ENCODE data around the gene CYBC1.

Gene CYBC1

DNA sequence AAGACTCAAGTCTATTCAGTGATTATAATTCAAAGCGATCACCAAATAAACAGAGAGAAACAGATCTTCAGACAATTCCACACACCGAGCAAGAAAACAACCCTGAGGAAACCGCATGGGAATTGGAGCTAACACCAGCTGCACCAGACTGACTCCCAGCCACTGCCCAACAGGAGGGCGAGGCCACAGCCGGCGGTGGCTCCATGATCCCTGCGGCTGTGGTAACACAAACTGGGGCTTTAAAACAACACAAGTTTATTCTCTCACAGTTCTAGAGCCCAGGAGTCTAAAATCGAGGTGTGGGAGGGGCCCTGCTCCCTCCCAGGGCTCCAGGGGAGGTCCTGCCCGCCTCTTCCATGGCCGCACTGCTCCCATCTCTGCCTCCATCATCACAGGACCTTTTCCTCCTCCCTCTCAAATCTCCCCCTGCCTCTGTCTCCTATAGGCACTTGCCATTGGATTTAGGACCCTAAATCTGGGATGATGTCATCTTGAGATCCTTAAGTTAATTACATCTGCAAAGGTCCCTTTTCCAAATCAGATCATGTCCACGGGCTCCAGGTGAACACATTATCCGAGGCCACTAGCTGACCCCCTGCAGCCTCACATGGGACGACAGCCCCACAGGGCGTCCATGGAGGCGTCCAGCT is 42.1 kb downstream of the CYBC1 start:
- no peak for DNase-seq (ENCODE audit: low read depth in 2 of 2)

DNA sequence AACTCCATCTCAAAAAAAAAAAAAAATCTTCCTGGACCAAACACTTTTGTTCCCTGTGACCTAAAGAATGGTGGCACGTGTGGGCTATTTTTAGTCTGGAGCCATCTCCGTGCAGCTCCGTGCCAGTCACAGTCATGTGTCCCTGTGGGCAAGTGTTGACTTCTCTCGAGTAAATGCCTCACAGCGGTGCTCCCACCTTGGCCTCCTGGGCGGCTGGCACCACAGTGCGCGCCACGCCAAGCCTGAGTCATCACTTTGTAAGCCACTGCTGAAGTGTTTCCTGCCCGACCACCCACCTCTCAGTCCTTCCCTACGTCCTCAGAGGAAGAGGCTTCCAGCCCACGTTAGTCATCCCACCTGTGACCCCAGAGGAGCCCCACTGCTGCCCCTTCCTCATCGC is 43.3 kb downstream of the CYBC1 start:
- DNase-seq (ENCODE audit: low read depth in 2 of 2), result no peak

DNA sequence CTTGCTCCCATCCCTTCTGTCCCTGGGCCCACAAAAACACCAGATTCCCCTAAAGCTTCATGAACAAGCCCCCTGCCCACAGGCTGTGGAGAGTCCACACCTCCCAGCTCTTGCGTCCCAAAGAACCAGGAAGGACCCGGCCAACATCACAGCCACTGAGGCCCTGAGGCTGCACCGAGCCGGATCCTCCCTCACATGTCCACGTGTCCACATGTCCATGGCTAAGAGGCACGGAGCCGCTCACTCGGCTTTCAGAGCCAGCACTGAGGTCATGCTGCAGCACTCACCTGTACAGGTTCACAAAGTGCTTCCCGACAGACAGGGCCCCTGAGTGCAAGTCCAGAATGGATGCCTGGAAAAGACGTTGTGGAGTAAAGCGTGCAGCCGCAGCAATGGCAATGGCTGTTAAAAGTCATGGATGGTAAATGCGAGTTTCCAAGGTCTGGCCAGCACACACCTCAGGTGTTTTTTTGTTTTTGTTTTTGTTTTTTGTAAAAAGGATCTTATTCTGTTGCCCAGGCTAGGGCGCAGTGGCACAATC is 44.4 kb downstream of the CYBC1 start:
- DNase-seq (ENCODE audit: low read depth in 2 of 2), result no peak

DNA sequence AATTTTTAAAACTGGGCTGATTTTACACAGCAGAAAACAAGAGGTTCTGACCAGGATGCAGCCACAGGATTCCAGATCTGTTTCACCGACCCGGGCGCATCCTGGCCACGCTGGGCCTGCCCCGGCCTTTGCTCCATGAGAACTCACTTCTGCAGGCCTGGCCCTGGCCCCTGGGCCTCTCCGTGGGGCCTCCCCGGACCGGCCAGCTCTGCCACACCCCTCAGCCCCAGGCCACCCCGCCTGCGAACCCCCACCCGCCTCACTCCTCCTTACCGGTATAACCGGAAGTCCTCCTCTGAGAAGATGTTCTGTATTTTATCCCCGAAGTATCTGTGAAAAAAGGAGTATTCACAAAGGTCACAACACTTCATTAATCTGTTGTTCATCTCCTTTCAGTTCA is 45.5 kb downstream of the CYBC1 start:
- DNase-seq (ENCODE audit: low read depth in 2 of 2), result no peak

DNA sequence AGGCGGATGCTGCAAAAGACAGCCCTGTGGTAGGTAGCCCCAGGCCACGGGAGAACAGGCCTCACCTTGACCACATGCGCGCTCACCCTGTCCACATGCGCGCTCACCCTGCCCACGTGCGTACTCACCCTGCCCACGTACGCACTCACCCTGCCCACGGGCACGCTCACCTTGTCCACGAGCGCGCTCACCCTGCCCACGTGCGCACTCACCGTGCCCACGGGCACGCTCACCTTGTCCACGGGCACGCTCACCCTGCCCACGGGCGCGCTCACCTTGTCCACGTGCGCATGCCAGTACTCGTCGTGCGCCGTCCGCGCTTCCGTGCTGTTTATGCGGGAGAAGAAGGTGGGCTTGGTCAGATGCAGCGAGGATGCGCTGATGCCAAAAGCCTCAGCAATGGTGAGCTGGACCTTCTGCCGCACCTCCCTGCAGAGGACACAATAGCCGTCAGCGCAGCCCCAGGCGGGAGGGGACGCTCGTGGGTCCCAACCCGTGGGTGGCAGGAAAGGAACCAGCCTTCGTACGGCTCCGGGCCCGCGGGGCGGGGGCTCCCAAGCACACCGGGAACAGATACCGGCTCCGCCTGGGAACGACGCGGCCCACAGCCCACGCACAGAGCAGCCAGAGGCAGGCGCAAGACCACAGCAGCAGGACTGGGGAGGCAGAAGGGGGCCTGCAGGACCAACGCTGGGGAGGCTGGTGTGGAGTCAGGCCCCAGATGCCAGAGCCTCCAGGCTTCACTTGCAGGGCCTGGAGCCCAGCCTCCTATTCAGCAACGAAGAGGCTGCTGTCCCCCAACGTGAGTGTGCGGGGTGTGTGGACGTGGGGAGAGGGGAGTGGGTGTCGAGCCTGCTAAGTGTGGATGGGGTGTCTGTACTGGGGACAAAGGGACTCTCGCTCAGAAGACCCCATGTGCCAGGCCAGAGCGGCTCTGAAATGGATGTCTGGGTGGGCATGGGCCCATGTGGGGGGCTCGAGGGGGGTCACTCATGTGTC is 46.6 kb downstream of the CYBC1 start:
- DNase-seq (ENCODE audit: low read depth in 2 of 2), result no peak

DNA sequence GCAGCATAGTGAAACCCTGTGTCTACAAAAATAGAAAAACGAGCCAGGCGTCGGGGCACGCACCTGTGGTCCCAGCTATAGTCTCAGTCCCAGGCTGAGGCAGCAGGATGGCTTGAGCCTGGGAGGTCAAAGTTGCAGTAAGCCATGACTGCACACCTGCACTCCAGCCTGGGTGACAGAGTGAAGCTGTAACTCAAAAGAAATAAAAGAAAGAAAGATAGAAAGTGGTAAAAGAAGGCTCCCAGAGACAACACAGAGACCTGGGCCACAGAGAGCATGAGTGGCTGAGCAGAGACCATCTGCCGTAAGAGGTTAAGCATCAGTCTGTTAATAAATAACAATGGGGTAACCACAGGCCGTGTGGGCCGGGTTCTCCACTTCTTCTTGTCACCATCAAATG is 47.7 kb downstream of the CYBC1 start:
- no peak for DNase-seq (ENCODE audit: low read depth in 2 of 2)

DNA sequence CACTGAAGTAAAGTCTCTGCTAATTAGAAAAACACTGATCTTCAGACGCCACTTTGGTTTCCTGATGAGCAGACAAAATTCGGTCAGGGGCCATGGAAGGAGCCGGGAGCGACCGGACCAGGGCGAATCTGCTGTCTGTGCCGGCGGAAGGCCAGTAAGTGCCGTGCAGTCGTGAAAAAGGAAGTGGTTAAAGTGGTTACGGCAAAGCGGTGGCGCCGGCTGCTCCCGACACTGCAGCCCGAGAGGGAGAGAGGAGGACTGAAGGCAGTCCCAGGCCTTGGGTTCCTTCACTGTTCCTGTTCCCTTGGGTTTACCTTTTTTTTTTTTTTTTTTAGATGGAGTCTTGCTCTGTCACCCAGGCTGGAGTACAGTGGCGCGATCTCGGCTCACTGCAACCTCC is 49.7 kb downstream of the CYBC1 start:
- DNase-seq (ENCODE audit: low read depth in 2 of 2), result peak; percentile 26 to 40

DNA sequence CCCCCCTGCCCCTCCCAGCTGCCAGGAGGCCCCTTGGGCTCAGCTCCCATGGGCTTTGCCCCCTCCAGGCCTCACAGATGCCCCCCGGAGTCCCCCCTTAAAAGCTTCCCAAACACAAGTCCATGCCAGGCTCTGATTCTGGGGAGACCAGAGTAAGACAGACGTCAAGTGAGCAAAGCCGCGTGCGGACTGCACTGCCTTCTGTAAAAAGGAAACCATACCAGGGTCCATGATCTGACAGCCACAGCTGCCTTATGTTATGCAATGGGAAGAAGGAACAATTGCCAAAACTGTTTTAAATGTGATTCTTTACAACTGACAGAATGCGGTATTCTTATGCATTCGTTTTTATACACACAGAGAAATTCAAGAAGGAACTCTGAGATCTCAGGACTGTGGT is 50.3 kb downstream of the CYBC1 start:
- DNase-seq (ENCODE audit: low read depth in 2 of 2), result no peak

DNA sequence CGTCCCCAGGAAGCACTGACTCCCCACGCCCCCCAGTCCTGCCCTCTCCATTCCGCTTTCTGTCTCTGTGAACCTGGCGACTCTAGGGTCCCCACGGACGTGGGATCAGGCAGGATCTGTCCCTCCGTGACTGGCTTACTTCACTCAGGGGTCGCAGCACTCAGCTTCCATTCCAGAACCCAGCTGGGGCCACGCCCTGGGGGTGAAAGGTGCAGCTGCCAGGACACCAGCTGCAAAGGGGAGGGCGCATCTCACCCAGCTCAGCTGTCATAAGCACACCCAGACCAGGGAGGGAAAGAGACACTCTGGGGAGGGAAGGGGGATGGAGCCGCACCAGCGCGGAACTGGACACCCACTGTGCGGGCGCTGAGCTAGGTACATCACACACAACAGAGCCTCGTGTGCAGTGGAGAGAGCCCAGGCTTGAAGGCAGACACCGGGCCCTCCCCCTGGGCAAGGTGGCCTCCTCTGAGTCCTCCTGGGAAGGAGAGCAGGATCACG is 50.9 kb downstream of the CYBC1 start:
- no peak for DNase-seq (ENCODE audit: low read depth in 2 of 2)

DNA sequence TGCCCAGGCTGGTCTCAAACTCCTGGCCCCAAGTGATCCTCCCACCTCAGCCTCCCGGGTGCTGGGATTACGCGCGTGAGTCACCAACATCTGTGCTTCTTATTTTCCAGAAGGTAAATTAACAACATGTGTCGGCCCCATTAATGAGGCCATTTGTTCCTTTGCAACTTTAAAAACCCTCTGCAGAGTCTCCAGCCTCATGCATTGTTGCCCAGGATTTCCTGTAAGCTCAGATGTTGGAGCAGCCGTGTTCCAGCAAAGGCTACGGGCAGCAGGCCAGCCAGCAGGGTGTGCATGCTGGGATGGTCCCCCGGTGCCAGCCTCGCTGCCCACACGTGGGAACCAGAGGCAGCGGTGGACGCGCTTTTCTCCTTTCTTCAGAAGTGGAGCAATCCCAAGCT is 51.5 kb downstream of the CYBC1 start:
- DNase-seq (ENCODE audit: low read depth in 2 of 2), result no peak

DNA sequence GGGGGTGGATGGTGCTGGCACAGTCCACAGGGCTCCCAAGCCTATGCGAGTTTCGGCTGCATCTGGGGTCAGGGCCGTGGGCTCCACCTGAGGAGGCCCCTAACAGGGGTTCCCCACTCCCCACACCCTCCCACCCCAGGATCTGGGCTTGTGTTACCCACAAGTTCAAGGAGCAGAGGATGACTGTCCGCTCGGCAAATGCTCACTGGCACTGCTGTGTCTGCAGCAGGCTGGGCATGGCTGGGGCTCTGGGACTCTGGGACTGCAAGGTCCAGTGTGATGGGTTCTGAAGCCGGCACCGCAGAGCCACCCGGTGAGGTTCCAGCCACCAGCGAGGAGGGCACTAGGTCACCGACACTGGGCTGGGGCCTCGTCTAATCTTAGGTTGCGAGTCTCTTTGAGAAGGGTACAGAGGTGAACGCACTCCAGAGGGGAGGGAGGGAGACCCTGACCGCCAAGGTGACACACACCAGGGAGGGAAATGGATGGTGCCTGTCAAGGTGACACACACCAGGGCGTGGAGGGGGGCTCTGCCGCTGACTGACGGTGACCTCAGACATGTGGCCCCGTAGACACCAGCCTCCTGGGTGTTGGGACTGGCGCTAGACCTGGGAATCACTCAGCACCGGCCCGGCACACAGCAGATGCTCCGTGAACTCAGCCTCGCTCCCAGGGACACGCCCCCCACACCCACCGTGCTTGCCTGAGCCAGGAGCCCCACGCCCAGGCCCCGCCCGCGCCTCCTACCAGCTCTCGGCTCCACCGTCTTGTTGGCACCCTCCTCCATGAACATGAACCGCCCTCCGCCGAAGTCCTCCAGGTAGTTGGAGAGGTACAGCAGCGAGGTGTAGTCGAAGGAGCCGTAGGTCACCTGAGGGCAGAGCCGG is 52.9 kb downstream of the CYBC1 start:
- no peak for DNase-seq (ENCODE audit: low read depth in 2 of 2)

DNA sequence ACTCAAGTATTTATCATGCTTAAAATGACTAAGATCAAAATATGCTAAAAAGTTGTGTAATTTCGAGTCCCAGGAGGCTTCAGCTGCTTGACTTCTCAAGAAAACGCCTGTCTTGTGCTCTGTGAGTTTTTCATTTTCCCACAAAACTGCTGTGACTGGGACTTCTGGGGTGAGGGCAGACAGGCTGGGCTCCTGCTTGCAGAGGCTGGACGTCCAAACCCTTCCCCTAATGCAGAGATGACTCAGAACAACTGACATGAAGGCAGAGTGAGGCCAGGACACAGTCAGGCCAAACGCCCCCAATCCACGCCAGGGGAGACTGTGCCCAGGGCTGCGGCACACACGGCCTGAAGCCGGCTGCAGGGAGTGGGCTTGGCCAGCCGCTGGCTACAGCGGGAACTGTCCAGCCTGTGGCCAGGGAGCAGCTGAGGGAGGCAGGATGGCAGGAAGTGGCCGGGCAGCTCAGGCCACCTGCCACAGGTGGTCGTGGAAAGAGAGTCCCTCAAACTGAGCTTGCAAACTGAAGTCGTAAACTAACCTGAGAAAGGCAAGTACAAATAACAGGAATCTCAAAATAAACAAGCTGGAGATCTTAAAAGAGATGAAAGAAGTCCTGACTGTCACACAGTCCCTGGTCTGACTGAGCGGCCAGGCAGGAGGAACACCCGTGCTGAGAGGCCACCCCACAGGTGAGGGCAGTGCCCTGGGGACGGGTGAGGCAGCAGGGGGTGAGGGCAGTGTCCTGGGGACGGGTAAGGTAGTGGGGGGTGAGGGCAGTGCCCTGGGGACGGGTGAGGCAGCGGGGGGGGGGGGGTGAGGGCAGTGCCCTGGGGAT is 53.7 kb downstream of the CYBC1 start:
- no peak for DNase-seq (ENCODE audit: low read depth in 2 of 2)

DNA sequence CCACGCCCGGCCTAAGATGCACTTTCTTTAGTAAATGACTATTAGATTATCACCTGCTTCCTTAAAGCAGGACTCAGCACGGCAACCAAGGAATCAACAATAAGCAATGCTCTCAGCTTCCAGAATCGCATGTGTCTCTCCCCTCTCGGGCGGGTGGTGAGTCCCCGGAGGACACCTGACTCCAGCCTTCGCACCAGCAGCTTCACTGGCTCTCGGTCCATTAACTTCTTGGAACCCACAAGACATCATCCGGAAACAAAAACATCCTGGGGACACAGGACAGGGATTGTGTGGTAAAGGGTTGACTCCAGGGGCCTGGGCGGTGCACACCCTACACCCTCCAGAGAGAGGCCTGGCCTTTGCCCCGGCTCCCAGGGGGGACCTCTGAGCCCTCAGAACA is 56.3 kb downstream of the CYBC1 start:
- DNase-seq (ENCODE audit: low read depth in 2 of 2), result no peak

DNA sequence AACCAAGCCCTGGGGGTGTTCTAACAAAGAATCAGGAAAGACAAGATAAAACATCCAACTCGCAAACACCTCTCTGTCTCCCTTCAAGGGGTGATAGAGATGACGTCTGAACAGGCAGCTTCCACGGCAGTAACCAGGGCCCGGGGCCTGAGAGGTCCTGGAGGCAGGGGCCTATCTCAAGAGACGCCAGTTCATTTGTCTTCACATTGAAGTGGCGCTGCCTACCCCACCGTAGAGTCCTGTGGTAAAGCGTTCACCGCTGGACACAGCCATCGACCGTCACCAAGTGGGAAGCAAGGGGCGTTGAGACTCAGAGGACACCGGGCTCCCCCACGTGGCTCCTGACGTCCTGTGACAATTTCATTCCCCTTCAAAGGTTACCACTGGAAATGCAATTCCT is 57.6 kb downstream of the CYBC1 start:
- no peak for DNase-seq (ENCODE audit: low read depth in 2 of 2)
